ENCODE results near the gene RNF125.
"Not testable (repeated sequence)": the region's sequence is repeated elsewhere in the genome, so short reads cannot be mapped to it uniquely, and the experiment has no call there.

RNF125 gene

GRCh38 chr18:32010124-32010721, 8.4 kb upstream of the RNF125 start:
- DNase-seq (ENCODE audit: low read depth, low spot score) = no peak
- no peak overlapping the region for H3K9ac ChIP-seq (ENCODE audit: insufficient read length, low read depth)
- no peaks in the 10 kb centered on the region for H3K4me1 ChIP-seq (ENCODE audit: insufficient read depth, insufficient read length)
- no peaks in the 10 kb centered on the region for H3K27me3 ChIP-seq (ENCODE audit: insufficient read depth, insufficient read length)
- no peak overlapping the region for H3K4me3 ChIP-seq (ENCODE audit: insufficient read length, low read depth)
- H3K36me3 ChIP-seq (ENCODE audit: insufficient read depth, insufficient read length, low read length) = no peaks in the 10 kb centered on the region
- no peak for TF ChIP-seq ZNF274 (IDR thresholded peaks at IDR 0.05; ENCODE audit: low read depth, low read length)
- TF ChIP-seq SUZ12 (IDR thresholded peaks at IDR 0.05; ENCODE audit: extremely low read depth, insufficient read depth, insufficient read length) = no peak
- no peak for TF ChIP-seq YY1 (IDR thresholded peaks at IDR 0.05; ENCODE audit: insufficient read depth, insufficient read length)
- no peaks in the 10 kb centered on the region for H3K9me3 ChIP-seq (ENCODE audit: insufficient read depth, low read length)

DNA sequence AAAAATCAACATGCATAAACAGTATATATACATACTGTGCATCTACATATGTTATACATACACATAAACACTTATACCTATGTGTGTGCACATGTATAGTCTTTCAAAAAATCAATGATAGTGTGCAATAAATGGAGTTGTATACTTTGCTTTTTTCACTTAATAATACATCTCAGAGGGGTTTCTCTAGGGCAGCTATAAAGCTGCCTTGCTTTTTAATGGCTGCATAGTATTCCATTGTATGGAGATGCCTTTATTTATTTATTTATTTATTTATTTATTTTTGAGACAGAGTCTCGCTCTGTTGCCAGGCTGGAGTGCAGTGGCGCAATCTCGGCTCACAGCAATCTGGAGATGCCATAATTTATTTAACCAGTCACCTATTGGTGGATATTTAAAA, 7.4 kb upstream of the RNF125 start:
- Histone ChIP-seq H3K9ac (ENCODE audit: insufficient read length, low read depth) (no peak overlapping the region), H3K27me3 (ENCODE audit: insufficient read depth, insufficient read length) (no peaks in the 10 kb centered on the region), H3K36me3 (ENCODE audit: insufficient read depth, insufficient read length, low read length) (no peaks in the 10 kb centered on the region), H3K4me3 (ENCODE audit: insufficient read length, low read depth) (no peak overlapping the region), H3K4me1 (ENCODE audit: insufficient read depth, insufficient read length) (no peaks in the 10 kb centered on the region), H3K9me3 (ENCODE audit: insufficient read depth, low read length) (no peaks in the 10 kb centered on the region)
- DNase-seq (ENCODE audit: low read depth, low spot score) = no peak
- no peak for TF ChIP-seq ZNF274 (IDR thresholded peaks at IDR 0.05; ENCODE audit: low read depth, low read length)
- no peak for TF ChIP-seq YY1 (IDR thresholded peaks at IDR 0.05; ENCODE audit: insufficient read depth, insufficient read length)
- TF ChIP-seq SUZ12 (IDR thresholded peaks at IDR 0.05; ENCODE audit: extremely low read depth, insufficient read depth, insufficient read length) = no peak

GRCh38 chr18:32019251-32019948, 775 bp downstream of the RNF125 start:
- Histone ChIP-seq H3K27me3 (ENCODE audit: insufficient read depth, insufficient read length) (peaks cover 16% of the 10 kb centered on the region), H3K36me3 (ENCODE audit: insufficient read depth, insufficient read length, low read length) (no peaks in the 10 kb centered on the region), H3K4me1 (ENCODE audit: insufficient read depth, insufficient read length) (no peaks in the 10 kb centered on the region), H3K9ac (ENCODE audit: insufficient read length, low read depth) (peak overlapping the region; percentile 87), H3K9me3 (ENCODE audit: insufficient read depth, low read length) (no peaks in the 10 kb centered on the region), H3K4me3 (ENCODE audit: insufficient read length, low read depth) (peak overlapping the region; percentile 70)
- TF ChIP-seq ZNF274 (IDR thresholded peaks at IDR 0.05; ENCODE audit: low read depth, low read length) (no peak), YY1 (IDR thresholded peaks at IDR 0.05; ENCODE audit: insufficient read depth, insufficient read length) (no peak), SUZ12 (IDR thresholded peaks at IDR 0.05; ENCODE audit: extremely low read depth, insufficient read depth, insufficient read length) (no peak)
- DNase-seq (ENCODE audit: low read depth, low spot score) = peak; percentile 5

DNA sequence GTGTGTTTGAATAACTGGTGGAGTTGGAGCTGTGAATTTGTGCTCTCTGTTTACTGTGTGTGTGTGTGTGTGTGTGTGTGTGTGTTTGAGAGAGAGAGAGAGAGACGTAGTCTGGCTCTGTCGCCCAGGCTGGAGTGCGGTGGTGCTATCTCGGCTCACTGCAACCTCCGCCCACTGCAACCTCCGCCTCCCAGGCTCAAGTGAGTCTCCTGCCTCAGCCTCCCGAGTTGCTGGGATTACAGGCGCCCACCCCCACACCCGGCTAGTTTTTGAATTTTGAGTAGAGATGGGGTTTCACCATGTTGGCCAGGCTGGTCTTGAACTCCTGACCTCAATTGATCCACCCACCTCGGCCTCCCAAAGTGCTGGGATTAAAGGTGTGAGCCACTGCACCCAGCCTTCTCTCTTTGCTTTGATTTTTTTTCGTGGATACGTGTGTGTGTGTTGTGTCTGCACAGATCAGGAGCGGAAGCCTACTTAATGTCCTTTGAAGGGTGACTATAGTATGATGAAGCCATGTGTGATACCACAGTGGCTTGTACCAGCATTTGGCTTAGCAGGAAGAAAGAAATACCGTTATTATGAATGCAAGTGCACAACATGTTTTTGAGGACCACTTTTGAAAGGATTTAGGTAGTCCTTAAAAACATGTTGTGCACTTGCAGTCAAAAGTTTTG, 1.5 kb downstream of the RNF125 start:
- H3K9ac ChIP-seq (ENCODE audit: insufficient read length, low read depth); H3K9me3 ChIP-seq (ENCODE audit: insufficient read depth, low read length); H3K36me3 ChIP-seq (ENCODE audit: insufficient read depth, insufficient read length, low read length); DNase-seq (ENCODE audit: low read depth, low spot score); H3K4me1 ChIP-seq (ENCODE audit: insufficient read depth, insufficient read length); H3K4me3 ChIP-seq (ENCODE audit: insufficient read length, low read depth): not testable (repeated sequence)
- peaks cover 16% of the 10 kb centered on the region for H3K27me3 ChIP-seq (ENCODE audit: insufficient read depth, insufficient read length)

GRCh38 chr18:32021756-32022564, 3.3 kb downstream of the RNF125 start:
- TF ChIP-seq SUZ12 (IDR thresholded peaks at IDR 0.05; ENCODE audit: extremely low read depth, insufficient read depth, insufficient read length) = no peak
- TF ChIP-seq ZNF274 (IDR thresholded peaks at IDR 0.05; ENCODE audit: low read depth, low read length) = no peak
- no peak for TF ChIP-seq YY1 (IDR thresholded peaks at IDR 0.05; ENCODE audit: insufficient read depth, insufficient read length)
- H3K4me3 ChIP-seq (ENCODE audit: insufficient read length, low read depth) = no peak overlapping the region

DNA sequence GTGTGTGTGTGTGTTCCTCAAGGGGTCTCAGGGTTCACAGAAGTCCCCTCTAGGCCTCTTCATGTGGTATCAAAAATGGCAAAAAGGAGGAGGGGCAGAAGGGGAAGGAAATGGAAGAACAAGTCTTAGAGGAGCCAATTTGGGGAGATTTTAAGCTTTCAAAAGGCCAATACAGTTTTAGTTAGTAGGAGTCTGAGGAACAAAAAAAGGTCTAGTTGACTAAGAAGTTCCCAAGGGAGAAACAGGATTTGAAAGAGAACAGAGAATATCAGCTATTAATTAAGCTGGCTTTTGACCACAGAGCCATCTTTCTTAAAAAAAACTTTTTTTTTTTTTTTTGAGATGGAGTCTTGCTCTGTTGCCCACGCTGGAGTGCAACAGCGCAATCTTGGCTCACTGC, 7.1 kb downstream of the RNF125 start:
- no peaks in the 10 kb centered on the region for H3K4me1 ChIP-seq (ENCODE audit: insufficient read depth, insufficient read length)
- H3K36me3 ChIP-seq (ENCODE audit: insufficient read depth, insufficient read length, low read length) = no peaks in the 10 kb centered on the region
- no peak for TF ChIP-seq SUZ12 (IDR thresholded peaks at IDR 0.05; ENCODE audit: extremely low read depth, insufficient read depth, insufficient read length)
- TF ChIP-seq YY1 (IDR thresholded peaks at IDR 0.05; ENCODE audit: insufficient read depth, insufficient read length) = no peak
- no peak for TF ChIP-seq ZNF274 (IDR thresholded peaks at IDR 0.05; ENCODE audit: low read depth, low read length)
- no peak overlapping the region for H3K9ac ChIP-seq (ENCODE audit: insufficient read length, low read depth)
- DNase-seq (ENCODE audit: low read depth, low spot score) = no peak
- no peaks in the 10 kb centered on the region for H3K9me3 ChIP-seq (ENCODE audit: insufficient read depth, low read length)
- H3K4me3 ChIP-seq (ENCODE audit: insufficient read length, low read depth) = no peak overlapping the region
- H3K27me3 ChIP-seq (ENCODE audit: insufficient read depth, insufficient read length) = no peaks in the 10 kb centered on the region

More at GRCh38 chr18:32021756-32022564, 3.3 kb downstream of the RNF125 start:
- Histone ChIP-seq H3K9ac (ENCODE audit: insufficient read length, low read depth) (no peak overlapping the region), H3K36me3 (ENCODE audit: insufficient read depth, insufficient read length, low read length) (no peaks in the 10 kb centered on the region), H3K27me3 (ENCODE audit: insufficient read depth, insufficient read length) (peaks cover 16% of the 10 kb centered on the region), H3K4me1 (ENCODE audit: insufficient read depth, insufficient read length) (no peaks in the 10 kb centered on the region), H3K9me3 (ENCODE audit: insufficient read depth, low read length) (no peaks in the 10 kb centered on the region)
- no peak for DNase-seq (ENCODE audit: low read depth, low spot score)

Measured in NT2/D1 (cell line).